Gastroesophageal sphincter (tissue), 3 donors: ENCODE measurements around the gene GRID2.

Source experiments
- CTCF ChIP-seq, 4 experiments: fragments of 200-600 bp in 2 of 4; fragments of 450-650 bp in 2 of 4; sonication (generic) in 1 of 4; IDR thresholded peaks; one replicate each; pipeline ENCODE4 v1.5.1; 2017 to 2019; ENCODE audit warnings: antibody characterized with exemption in 4 of 4, mild to moderate bottlenecking in 2 of 4, moderate library complexity in 2 of 4
- EP300 ChIP-seq: sonication (generic); formaldehyde crosslinking; IDR thresholded peaks from one replicate; pipeline ENCODE4 v1.6.1; 2017; ENCODE audit warnings: antibody characterized with exemption, mild to moderate bottlenecking
- POLR2AphosphoS5 ChIP-seq: sonication (generic); formaldehyde crosslinking; IDR thresholded peaks from one replicate; pipeline ENCODE4 v1.6.1; 2017; ENCODE audit warnings: antibody characterized with exemption

- TF ChIP-seq CTCF (IDR thresholded peaks at IDR 0.05) (no peak), POLR2AphosphoS5 (no peak), EP300 (no peak)
Observed at GRCh38 chr4:92265798-92266197, 38.0 kb upstream of the GRID2 start.
